Measurements from ENCODE around the gene DGCR2.
"Not testable (repeated sequence)": the region's sequence is repeated elsewhere in the genome, so short reads cannot be mapped to it uniquely, and the experiment has no call there.

The DGCR2 gene

GRCh38 chr22:18988958-18989357 lies 133.3 kb downstream of the DGCR2 start:
- no peak for DNase-seq (ENCODE audit: low read depth in 2 of 2, low spot score in 1 of 2)

- DNase-seq (ENCODE audit: low read depth in 2 of 2, low spot score in 1 of 2), result no peak
These were observed 134.4 kb downstream of the DGCR2 start for GRCh38 chr22:18987765-18988164.

- not testable (repeated sequence) for DNase-seq (ENCODE audit: low read depth in 2 of 2, low spot score in 1 of 2)
These were observed 135.1 kb downstream of the DGCR2 start for GRCh38 chr22:18987114-18987513.
